LoVo (cell line): Measurements from ENCODE around the gene SPRR2B.
"Not testable (repeated sequence)": the region's sequence is repeated elsewhere in the genome, so short reads cannot be mapped to it uniquely, and the experiment has no call there.

Experiments
- DNase-seq: peaks from one replicate; pipeline ENCODE4 v3.0.0-alpha.2; 2016; ENCODE audit warnings: low spot score

The SPRR2B gene

DNA sequence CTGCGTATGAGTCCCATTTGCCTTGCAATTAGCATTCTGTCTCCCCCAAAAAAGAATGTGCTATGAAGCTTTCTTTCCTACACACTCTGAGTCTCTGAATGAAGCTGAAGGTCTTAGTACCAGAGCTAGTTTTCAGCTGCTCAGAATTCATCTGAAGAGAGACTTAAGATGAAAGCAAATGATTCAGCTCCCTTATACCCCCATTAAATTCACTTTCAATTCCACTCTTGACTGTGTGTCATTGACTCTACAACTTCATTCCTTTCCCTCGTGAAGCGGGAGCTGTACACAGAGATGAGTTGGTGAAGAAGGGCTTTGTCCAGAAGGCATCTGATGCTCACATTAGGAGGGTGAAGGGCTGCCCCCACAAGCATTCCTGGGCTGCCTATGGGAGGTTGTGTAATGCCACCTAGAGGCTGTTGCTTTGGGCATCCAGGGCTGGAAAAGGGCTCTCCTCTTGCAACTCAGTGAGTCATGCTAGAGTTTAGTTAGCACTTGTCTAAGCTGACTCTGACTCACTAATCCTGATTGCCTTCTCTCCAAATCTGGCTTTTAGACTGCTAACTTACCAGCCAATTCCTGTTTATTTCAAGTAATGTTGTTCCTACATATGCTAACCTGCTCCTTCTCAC lies 38.6 kb downstream of the SPRR2B start:
- peak; percentile 36 for DNase-seq

- DNase-seq = no peak
Observed at GRCh38 chr1:153032073-153032472, 39.3 kb downstream of the SPRR2B start.

- DNase-seq = no peak
Observed at GRCh38 chr1:153030895-153031294, 40.5 kb downstream of the SPRR2B start, which contains the start of gene SPRR1B. TSS of gene SPRR1B (plus strand) at chr1:153031203. CDS start at chr1:153032346, 1,143 bp downstream.

GRCh38 chr1:153028766-153029165 lies 42.6 kb downstream of the SPRR2B start:
- no peak for DNase-seq

DNA sequence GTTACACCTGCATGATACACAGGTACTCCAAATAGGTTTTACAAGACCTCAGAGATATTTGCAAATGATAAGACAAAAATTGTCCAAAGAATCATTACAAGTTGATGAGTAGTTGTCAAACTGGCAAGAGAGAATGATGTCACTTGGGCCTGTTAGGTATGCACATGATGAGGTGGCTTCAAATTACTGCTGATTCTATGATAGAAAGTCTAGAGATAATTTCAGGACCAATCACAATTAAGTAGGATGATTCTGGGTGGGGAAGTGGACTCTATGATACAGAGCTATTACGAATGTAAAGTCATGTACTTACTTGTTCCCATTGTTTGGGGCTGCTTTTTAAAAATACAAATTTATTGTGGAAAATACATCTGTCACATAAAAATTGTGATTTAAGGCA lies 45.6 kb downstream of the SPRR2B start:
- no peak for DNase-seq

- DNase-seq = no peak
Observed at GRCh38 chr1:153024413-153024812, 47.0 kb downstream of the SPRR2B start.

- no peak for DNase-seq
Observed at GRCh38 chr1:153023109-153023508, 48.3 kb downstream of the SPRR2B start.

GRCh38 chr1:153022340-153022739 lies 49.1 kb downstream of the SPRR2B start:
- DNase-seq = not testable (repeated sequence)

- DNase-seq = not testable (repeated sequence)
Observed at GRCh38 chr1:153021829-153022228, 49.6 kb downstream of the SPRR2B start.
